ENCODE data around the gene RPL3.

Gene RPL3

GRCh38 chr22:39319284-39320022 lies at the start of gene RPL3:
Gene RPL3, minus strand, starts transcription at chr22:39319623. Its CDS starts 26 bp downstream, at chr22:39319597.
- peaks cover 12% of the 10 kb centered on the region for H3K4me1 ChIP-seq (ENCODE audit: control insufficient read depth, low read depth, low read length)
- peak within 1 kb of the TSS; percentile 99 for H3K9ac ChIP-seq (ENCODE audit: low read length)
- peak within 1 kb of the TSS; percentile 83 for H3K4me3 ChIP-seq (ENCODE audit: low read length)
- no peaks in the 10 kb centered on the region for H3K9me3 ChIP-seq (ENCODE audit: control insufficient read depth, low read depth, low read length)
- no peaks in the 10 kb centered on the region for H3K27me3 ChIP-seq (ENCODE audit: control insufficient read depth, insufficient read depth, low read length)
- H3K27ac ChIP-seq (ENCODE audit: low read length) = peak within 1 kb of the TSS; percentile 97
- H3K36me3 ChIP-seq (ENCODE audit: control insufficient read depth, low read depth, low read length) = peaks cover 46% of the 10 kb centered on the region

GRCh38 chr22:39369186-39369585 lies 49.8 kb upstream of the RPL3 start:
- no peaks in the 10 kb centered on the region for H3K36me3 ChIP-seq (ENCODE audit: control insufficient read depth, low read depth, low read length)
- H3K9me3 ChIP-seq (ENCODE audit: control insufficient read depth, low read depth, low read length) = no peaks in the 10 kb centered on the region
- H3K4me3 ChIP-seq (ENCODE audit: low read length) = no peak overlapping the region
- H3K9ac ChIP-seq (ENCODE audit: low read length) = no peak overlapping the region
- no peak overlapping the region for H3K27ac ChIP-seq (ENCODE audit: low read length)
- no peaks in the 10 kb centered on the region for H3K4me1 ChIP-seq (ENCODE audit: control insufficient read depth, low read depth, low read length)
- no peaks in the 10 kb centered on the region for H3K27me3 ChIP-seq (ENCODE audit: control insufficient read depth, insufficient read depth, low read length)

GRCh38 chr22:39368461-39368911 lies 49.1 kb upstream of the RPL3 start:
- no peaks in the 10 kb centered on the region for H3K9me3 ChIP-seq (ENCODE audit: control insufficient read depth, low read depth, low read length)
- H3K36me3 ChIP-seq (ENCODE audit: control insufficient read depth, low read depth, low read length) = no peaks in the 10 kb centered on the region
- H3K4me1 ChIP-seq (ENCODE audit: control insufficient read depth, low read depth, low read length) = no peaks in the 10 kb centered on the region
- no peak overlapping the region for H3K27ac ChIP-seq (ENCODE audit: low read length)
- no peak overlapping the region for H3K4me3 ChIP-seq (ENCODE audit: low read length)
- H3K27me3 ChIP-seq (ENCODE audit: control insufficient read depth, insufficient read depth, low read length) = no peaks in the 10 kb centered on the region
- H3K9ac ChIP-seq (ENCODE audit: low read length) = no peak overlapping the region

GRCh38 chr22:39367035-39367434 lies 47.6 kb upstream of the RPL3 start:
- Histone ChIP-seq H3K9ac (ENCODE audit: low read length) (no peak overlapping the region), H3K27me3 (ENCODE audit: control insufficient read depth, insufficient read depth, low read length) (no peaks in the 10 kb centered on the region), H3K9me3 (ENCODE audit: control insufficient read depth, low read depth, low read length) (no peaks in the 10 kb centered on the region), H3K27ac (ENCODE audit: low read length) (no peak overlapping the region), H3K4me3 (ENCODE audit: low read length) (no peak overlapping the region), H3K36me3 (ENCODE audit: control insufficient read depth, low read depth, low read length) (no peaks in the 10 kb centered on the region), H3K4me1 (ENCODE audit: control insufficient read depth, low read depth, low read length) (peaks cover 6% of the 10 kb centered on the region)

GRCh38 chr22:39365492-39365780 lies 46.0 kb upstream of the RPL3 start:
- no peak overlapping the region for H3K4me3 ChIP-seq (ENCODE audit: low read length)
- H3K27me3 ChIP-seq (ENCODE audit: control insufficient read depth, insufficient read depth, low read length) = no peaks in the 10 kb centered on the region
- H3K9ac ChIP-seq (ENCODE audit: low read length) = no peak overlapping the region
- no peak overlapping the region for H3K27ac ChIP-seq (ENCODE audit: low read length)
- H3K4me1 ChIP-seq (ENCODE audit: control insufficient read depth, low read depth, low read length) = peaks cover 14% of the 10 kb centered on the region
- H3K36me3 ChIP-seq (ENCODE audit: control insufficient read depth, low read depth, low read length) = no peaks in the 10 kb centered on the region
- no peaks in the 10 kb centered on the region for H3K9me3 ChIP-seq (ENCODE audit: control insufficient read depth, low read depth, low read length)

GRCh38 chr22:39364714-39365491 lies 45.5 kb upstream of the RPL3 start:
- H3K9me3 ChIP-seq (ENCODE audit: control insufficient read depth, low read depth, low read length) = no peaks in the 10 kb centered on the region
- H3K9ac ChIP-seq (ENCODE audit: low read length) = no peak overlapping the region
- no peaks in the 10 kb centered on the region for H3K27me3 ChIP-seq (ENCODE audit: control insufficient read depth, insufficient read depth, low read length)
- peaks cover 14% of the 10 kb centered on the region for H3K4me1 ChIP-seq (ENCODE audit: control insufficient read depth, low read depth, low read length)
- no peak overlapping the region for H3K4me3 ChIP-seq (ENCODE audit: low read length)
- no peaks in the 10 kb centered on the region for H3K36me3 ChIP-seq (ENCODE audit: control insufficient read depth, low read depth, low read length)
- H3K27ac ChIP-seq (ENCODE audit: low read length) = no peak overlapping the region

GRCh38 chr22:39363751-39364515 lies 44.5 kb upstream of the RPL3 start:
- Histone ChIP-seq H3K36me3 (ENCODE audit: control insufficient read depth, low read depth, low read length) (no peaks in the 10 kb centered on the region), H3K9me3 (ENCODE audit: control insufficient read depth, low read depth, low read length) (no peaks in the 10 kb centered on the region), H3K4me1 (ENCODE audit: control insufficient read depth, low read depth, low read length) (peaks cover 14% of the 10 kb centered on the region), H3K9ac (ENCODE audit: low read length) (no peak overlapping the region), H3K27ac (ENCODE audit: low read length) (no peak overlapping the region), H3K27me3 (ENCODE audit: control insufficient read depth, insufficient read depth, low read length) (no peaks in the 10 kb centered on the region), H3K4me3 (ENCODE audit: low read length) (no peak overlapping the region)

- Histone ChIP-seq H3K4me3 (ENCODE audit: low read length) (no peak overlapping the region), H3K4me1 (ENCODE audit: control insufficient read depth, low read depth, low read length) (peaks cover 14% of the 10 kb centered on the region), H3K9ac (ENCODE audit: low read length) (no peak overlapping the region), H3K27me3 (ENCODE audit: control insufficient read depth, insufficient read depth, low read length) (no peaks in the 10 kb centered on the region), H3K9me3 (ENCODE audit: control insufficient read depth, low read depth, low read length) (no peaks in the 10 kb centered on the region), H3K27ac (ENCODE audit: low read length) (no peak overlapping the region), H3K36me3 (ENCODE audit: control insufficient read depth, low read depth, low read length) (no peaks in the 10 kb centered on the region)
Observed at GRCh38 chr22:39362932-39363331, 43.5 kb upstream of the RPL3 start.

- Histone ChIP-seq H3K27me3 (ENCODE audit: control insufficient read depth, insufficient read depth, low read length) (no peaks in the 10 kb centered on the region), H3K9me3 (ENCODE audit: control insufficient read depth, low read depth, low read length) (no peaks in the 10 kb centered on the region), H3K4me1 (ENCODE audit: control insufficient read depth, low read depth, low read length) (peaks cover 14% of the 10 kb centered on the region), H3K36me3 (ENCODE audit: control insufficient read depth, low read depth, low read length) (no peaks in the 10 kb centered on the region), H3K9ac (ENCODE audit: low read length) (no peak overlapping the region), H3K4me3 (ENCODE audit: low read length) (no peak overlapping the region), H3K27ac (ENCODE audit: low read length) (no peak overlapping the region)
Observed at GRCh38 chr22:39362271-39362670, 42.8 kb upstream of the RPL3 start.

GRCh38 chr22:39361496-39361895 lies 42.1 kb upstream of the RPL3 start:
- Histone ChIP-seq H3K4me1 (ENCODE audit: control insufficient read depth, low read depth, low read length) (peaks cover 14% of the 10 kb centered on the region), H3K27ac (ENCODE audit: low read length) (no peak overlapping the region), H3K27me3 (ENCODE audit: control insufficient read depth, insufficient read depth, low read length) (no peaks in the 10 kb centered on the region)

GRCh38 chr22:39360674-39361413 lies 41.4 kb upstream of the RPL3 start:
- no peaks in the 10 kb centered on the region for H3K36me3 ChIP-seq (ENCODE audit: control insufficient read depth, low read depth, low read length)
- no peaks in the 10 kb centered on the region for H3K9me3 ChIP-seq (ENCODE audit: control insufficient read depth, low read depth, low read length)
- H3K4me3 ChIP-seq (ENCODE audit: low read length) = no peak overlapping the region
- H3K27me3 ChIP-seq (ENCODE audit: control insufficient read depth, insufficient read depth, low read length) = no peaks in the 10 kb centered on the region
- no peak overlapping the region for H3K27ac ChIP-seq (ENCODE audit: low read length)
- H3K4me1 ChIP-seq (ENCODE audit: control insufficient read depth, low read depth, low read length) = peaks cover 14% of the 10 kb centered on the region
- no peak overlapping the region for H3K9ac ChIP-seq (ENCODE audit: low read length)

More at GRCh38 chr22:39361496-39361895, 42.1 kb upstream of the RPL3 start:
- no peak overlapping the region for H3K4me3 ChIP-seq (ENCODE audit: low read length)
- H3K36me3 ChIP-seq (ENCODE audit: control insufficient read depth, low read depth, low read length) = no peaks in the 10 kb centered on the region
- H3K9me3 ChIP-seq (ENCODE audit: control insufficient read depth, low read depth, low read length) = no peaks in the 10 kb centered on the region
- H3K9ac ChIP-seq (ENCODE audit: low read length) = no peak overlapping the region
